GM23248 (cell line): ENCODE results near the gene LRWD1.

Experiments
- EZH2 ChIP-seq: fragments of 200-600 bp; sonication (generic); IDR thresholded peaks from 2 replicates; pipeline ENCODE4 v1.6.1; 2018; ENCODE audit warnings: antibody characterized with exemption, mild to moderate bottlenecking; ENCODE audit not compliant: insufficient read depth, poor library complexity, severe bottlenecking
- EZH2phosphoT487 ChIP-seq: fragments of 200-600 bp; sonication (generic); IDR thresholded peaks from 2 replicates; pipeline ENCODE4 v1.6.1; 2018; ENCODE audit warnings: antibody characterized with exemption, moderate library complexity, mild to moderate bottlenecking, low read depth; ENCODE audit not compliant: insufficient read depth

- no peak for TF ChIP-seq EZH2
- TF ChIP-seq EZH2phosphoT487 = no peak
Measured at GRCh38 chr7:102433219-102434038, 31.4 kb upstream of the LRWD1 start, which contains the start of gene ORAI2.
